GM18909 (cell line): ENCODE results near the gene LRRIQ1.

Experiments used
- ATAC-seq: cut with Tn5 transposase; IDR thresholded peaks from one replicate; pipeline ENCODE4 v1.9.1; 2021; ENCODE audit warnings: mild to moderate bottlenecking; ENCODE audit not compliant: unreplicated experiment, poor library complexity

Gene LRRIQ1

DNA sequence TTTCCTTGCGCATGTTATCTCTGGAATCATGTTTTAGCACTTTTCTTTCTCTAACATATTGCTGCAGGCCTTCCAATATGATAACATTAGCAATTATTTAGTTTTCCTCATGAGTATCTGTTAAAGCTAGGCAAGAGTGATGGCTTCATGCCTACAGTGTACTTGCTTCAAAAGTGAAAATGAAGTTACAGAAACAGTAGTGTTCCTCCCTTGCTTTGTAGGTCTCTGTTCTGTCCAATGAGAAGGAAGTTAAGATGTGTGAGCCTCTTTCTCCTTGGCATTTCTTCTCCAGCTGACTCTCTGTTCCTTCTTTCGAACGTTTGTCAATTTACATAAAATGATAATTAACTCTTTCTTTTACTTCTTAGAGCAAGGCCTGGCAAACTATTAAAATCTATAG, 22.2 kb downstream of the LRRIQ1 start:
- ATAC-seq: no peak

GRCh38 chr12:85059594-85059993, 23.4 kb downstream of the LRRIQ1 start:
- no peak for ATAC-seq

DNA sequence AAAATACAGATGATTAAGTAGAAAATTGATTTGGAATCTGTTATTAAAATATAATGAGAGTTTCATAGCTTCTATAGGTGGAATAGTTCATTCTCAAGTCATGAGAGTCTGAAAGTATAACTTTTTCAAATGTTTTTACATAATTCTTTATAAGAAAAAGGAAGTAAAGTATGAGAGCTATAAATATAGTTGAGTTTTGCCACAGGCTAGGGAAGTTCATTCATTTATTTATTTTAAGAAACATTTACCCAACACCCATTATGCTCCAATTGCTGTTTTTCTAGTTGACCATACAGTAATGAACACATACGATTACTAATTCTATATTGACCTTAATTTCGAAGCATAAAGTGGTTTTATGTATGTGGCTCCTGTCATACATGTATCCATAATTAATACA, 24.8 kb downstream of the LRRIQ1 start:
- ATAC-seq: no peak

- no peak for ATAC-seq
These were observed 29.8 kb downstream of the LRRIQ1 start for GRCh38 chr12:85065837-85066482.

GRCh38 chr12:85072826-85073225, 36.7 kb downstream of the LRRIQ1 start:
- ATAC-seq: no peak

- ATAC-seq: peak; percentile 84
These were observed 40.7 kb downstream of the LRRIQ1 start for GRCh38 chr12:85076688-85077430.

DNA sequence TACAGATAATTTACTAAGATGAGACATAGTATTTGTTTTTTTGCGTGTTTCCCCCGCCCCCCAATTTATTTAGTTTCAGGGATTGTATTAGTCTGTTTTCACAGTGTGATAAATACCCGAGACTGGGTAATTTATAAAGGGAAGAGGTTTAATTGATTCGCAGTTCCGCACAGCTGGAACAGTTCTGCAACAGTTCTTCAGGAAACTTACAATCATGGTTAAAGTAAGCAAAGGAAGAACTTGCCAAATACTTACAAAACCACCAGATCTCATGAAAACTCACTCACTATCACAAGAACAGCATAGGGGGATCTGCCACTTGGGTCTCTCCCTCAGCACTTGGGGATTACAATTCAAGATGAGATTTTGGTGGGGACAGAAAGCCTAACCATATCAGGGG, 48.9 kb downstream of the LRRIQ1 start:
- ATAC-seq: no peak

DNA sequence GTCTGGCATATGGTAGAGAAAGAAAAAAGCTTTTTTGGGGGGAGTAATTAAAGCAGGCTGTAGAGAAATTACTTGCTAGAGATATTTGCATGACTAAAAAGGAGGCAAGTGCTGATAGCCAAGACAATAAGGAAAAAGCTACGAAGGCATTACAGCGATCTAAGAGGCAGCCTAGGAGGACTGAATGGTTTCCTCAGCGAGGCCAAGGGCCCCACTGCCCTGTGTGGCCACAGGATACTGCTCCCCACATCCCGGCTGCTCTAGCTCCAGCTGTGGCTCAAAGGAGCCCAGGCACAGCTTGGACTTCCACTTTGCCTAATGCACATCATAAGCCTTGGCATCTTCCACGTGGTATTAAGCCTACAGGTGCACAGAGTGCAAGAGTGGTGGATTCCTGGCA, 53.6 kb downstream of the LRRIQ1 start:
- no peak for ATAC-seq

DNA sequence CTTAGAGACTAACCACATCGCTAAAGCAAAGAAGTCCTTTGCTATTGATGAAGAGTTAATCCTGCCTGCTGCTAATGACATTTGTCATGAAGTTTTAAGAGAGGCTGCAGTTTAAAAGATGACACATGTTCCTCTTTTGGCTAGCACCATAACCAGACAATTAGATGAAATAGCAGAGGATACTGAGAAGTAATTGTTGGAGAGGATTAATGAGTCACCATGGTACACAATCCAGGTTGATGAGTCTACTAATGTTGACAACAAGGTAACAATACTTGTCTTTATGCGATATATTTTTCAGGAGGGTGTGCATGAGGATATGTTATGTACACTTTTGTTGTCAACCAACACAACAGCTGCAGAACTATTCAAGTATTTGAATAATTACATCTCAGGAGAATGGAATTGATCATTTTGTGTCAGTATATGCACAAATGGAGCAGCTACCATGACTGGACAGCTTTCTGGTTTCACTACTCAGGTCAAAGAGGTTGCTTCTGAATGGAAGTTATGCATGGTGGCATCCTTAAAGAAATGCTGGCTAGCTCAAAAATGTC, 56.7 kb downstream of the LRRIQ1 start:
- no peak for ATAC-seq

- ATAC-seq: no peak
These were observed 59.4 kb downstream of the LRRIQ1 start for GRCh38 chr12:85095501-85095900.

DNA sequence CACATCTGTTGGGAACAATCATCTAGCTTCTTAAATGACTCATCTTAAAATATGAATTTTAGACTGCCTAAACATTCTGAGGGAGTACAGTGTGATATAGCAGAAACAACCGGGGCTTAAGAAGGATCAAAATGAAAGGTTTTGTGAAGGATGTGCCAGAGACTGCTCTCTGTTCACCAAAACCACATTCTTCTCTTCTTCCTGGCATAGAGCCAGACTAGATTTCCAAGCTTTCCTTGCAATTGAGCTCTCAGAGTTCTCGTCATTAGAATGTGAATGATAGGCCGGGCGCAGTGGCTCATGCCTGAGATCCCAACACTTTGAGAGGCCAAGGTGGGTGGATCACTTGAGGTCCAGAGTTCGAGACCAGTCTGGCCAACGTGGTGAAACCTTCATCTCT, 94.5 kb downstream of the LRRIQ1 start:
- ATAC-seq: no peak

DNA sequence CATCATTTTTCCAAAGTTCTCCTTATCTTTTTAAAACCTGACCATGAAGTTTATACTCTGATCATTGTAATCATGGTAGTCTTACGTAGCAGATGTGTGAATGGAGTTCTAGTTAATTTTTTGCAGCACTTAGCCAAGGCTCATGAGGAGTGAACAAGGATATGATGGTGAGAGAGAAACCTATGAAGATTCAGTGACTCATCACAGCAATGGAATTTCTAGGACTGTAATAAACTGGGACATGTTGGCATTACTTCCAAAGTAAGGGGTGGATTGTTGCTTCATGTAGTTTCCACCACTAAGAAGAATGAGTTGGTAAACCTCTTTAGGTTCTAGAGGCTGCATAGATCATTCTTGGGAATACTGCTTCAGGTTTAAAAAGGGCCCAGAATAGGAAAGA, 102.7 kb downstream of the LRRIQ1 start:
- no peak for ATAC-seq

DNA sequence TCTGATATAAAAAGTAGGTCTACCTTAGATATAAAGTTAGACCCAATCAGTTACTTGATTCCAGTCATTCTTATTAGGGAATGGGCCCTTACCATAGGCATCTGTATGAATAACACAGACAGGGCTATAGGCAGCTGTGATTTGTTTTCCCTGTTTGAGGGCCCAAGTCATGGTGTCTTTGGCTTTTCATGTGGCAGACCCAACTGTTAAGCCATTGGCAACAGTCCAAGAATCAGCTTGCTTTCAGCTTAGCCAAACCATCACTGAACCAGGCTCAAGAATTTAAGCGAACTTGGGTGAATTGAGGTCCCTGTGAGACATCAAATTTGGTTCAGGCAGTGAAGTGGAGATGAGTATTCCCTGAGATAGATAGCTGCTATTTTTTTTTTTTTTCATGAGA, 111.2 kb downstream of the LRRIQ1 start:
- ATAC-seq: no peak

DNA sequence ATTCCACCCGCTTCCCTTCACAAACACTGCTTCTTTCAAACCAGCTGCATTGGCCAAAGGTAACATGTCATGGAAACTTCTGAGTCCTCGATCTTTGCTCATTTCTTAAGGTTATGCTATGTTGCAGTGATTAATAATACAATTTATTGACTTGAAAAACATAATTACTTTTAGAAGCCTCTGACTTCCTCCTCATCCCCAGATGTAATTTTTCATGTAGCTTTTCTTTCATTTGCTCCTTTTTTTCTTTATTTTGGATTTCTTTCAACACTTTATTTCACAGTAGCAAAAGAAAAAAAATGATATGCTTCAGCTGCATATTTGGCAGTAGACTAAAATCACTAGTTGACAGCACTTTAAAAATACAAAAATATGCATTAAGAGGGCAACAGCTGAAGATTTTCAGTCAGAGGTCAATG, 116.2 kb downstream of the LRRIQ1 start:
- ATAC-seq: no peak

GRCh38 chr12:85155791-85156190, 119.6 kb downstream of the LRRIQ1 start:
- no peak for ATAC-seq

DNA sequence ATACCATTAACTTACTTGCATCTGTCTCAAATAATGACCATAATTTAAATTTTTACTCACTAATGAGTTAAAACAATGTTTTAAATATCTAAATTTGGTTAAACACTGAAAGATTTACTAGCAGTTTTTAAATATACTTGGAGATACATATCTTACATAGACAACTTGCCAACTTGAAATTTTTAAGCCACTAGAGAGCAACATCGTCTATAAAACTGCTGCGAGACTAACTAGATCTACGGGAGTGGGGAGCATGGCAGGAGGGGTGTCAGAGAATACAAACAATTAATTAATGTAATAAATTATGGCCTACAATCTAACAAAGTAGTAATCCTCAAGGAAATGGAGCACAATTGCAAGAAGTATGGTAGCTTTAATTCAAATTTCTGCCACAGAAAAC, 120.4 kb downstream of the LRRIQ1 start:
- ATAC-seq: no peak

DNA sequence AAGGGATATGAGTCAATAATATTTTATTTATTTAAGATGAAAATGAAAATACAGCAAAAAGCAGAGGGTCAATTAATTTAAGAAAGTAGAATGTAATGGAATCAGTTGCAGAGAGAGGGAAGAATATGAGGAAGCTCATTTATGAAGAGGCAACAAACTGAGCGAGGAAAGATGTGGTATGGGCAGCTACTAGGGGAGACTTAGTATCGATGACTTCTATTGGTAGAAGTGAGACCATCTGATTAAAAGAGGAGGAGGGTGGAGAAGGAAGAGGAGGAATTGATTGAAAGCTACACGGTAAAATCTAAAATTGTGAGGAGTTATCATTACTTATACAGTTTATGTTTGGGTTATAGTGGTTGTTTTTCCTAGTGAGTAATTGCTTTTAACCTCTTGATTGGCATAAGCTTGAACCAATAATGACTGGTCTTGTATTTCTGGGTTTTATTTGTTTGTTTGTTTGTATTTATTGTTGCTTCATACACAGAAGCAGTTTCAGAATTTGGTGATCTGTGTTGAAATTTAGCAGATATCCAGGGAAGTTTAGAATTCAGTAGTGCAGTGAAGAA, 121.0 kb downstream of the LRRIQ1 start:
- no peak for ATAC-seq

DNA sequence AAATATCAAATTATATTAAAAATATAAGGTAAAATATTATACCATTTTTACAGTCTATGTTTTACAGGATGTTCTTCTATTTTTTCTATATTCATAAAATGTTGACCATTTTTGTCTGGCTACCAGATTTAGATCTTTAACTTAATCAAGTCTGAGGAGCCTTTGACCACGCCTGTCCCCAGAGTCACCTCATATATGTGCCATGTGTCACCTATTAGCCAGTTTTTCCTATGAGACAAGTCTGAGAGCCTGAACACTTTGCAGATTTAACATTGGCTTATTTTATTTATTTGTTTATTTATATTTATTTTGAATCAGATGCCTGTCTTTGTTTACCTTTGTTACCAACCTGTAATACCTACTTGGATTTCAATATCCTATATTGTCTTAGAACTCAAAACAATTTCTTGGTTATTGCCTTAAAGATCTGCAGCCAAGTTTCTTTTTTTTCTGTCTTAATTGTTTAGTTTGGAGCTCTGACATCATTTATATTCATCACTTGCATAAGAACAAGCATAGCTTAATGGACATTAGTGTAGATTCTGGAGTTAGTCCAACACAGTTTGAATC, 127.7 kb downstream of the LRRIQ1 start:
- no peak for ATAC-seq

GRCh38 chr12:85179680-85180270, 143.6 kb downstream of the LRRIQ1 start:
- no peak for ATAC-seq

DNA sequence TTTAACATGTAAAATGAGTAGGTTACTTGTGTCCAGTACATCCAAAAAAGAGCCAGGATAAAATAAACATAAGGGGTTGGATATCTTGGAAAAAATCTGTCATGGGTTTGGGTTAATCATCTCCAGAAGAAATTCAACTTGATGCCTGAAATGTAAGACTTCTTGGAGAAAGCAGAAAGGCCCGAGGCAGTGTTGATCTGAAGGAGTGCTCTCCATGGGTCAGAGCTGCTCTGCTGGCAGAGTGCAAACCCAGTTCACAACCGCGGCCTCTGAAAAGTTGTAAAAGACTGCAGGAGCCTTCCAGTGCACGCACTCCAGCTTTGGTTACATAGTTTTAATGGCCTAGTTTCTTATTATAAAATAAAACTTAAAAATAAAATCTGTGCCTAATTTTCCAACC, 146.5 kb downstream of the LRRIQ1 start:
- no peak for ATAC-seq

- no peak for ATAC-seq
These were observed 147.7 kb downstream of the LRRIQ1 start for GRCh38 chr12:85183855-85184254.
